OCI-LY7 (cell line): ENCODE results near the gene SOX12. TPM values are rescaled to one million over a fixed set of nuclear protein-coding genes. Genes with fewer than 3 reads are reported as not detected.

Experiments used
- BruUV-seq: library from RNA; stranded (reverse); fragments of 400-500 nt; replicated peaks from 2 replicates; lab custom pipeline; 2021; lab: Mats Ljungman, UMichigan
- CTCF ChIA-PET: fragments of 300-600 bp; sonication (Branson Sonifier 250); formaldehyde crosslinking; loops from one replicate; lab custom pipeline; 2022; ENCODE audit warnings: antibody characterized with exemption; ENCODE audit not compliant: unreplicated experiment; lab: Charles Lee
- POLR2A ChIA-PET: fragments of 300-600 bp; sonication (Branson Sonifier 250); formaldehyde crosslinking; loops from one replicate; lab custom pipeline; 2022; ENCODE audit warnings: antibody characterized with exemption; lab: Charles Lee
- DNase-seq: peaks from one replicate; pipeline ENCODE4 v3.0.0-alpha.2; 2015; ENCODE audit warnings: low spot score
- H2AFZ ChIP-seq: fragments of 200-600 bp; sonication (generic), shearing (Covaris generic); 2 replicates; pipeline ENCODE4 v1.6.1; 2014; ENCODE audit warnings: mild to moderate bottlenecking, antibody characterized with exemption, low read length, moderate library complexity
- H3K27ac ChIP-seq: fragments of 200-600 bp; sonication (generic); 2 replicates; pipeline ENCODE4 v1.5.1; 2014; ENCODE audit warnings: mixed run types, low read depth, mild to moderate bottlenecking, moderate library complexity, low read length, inconsistent platforms; ENCODE audit not compliant: poor library complexity, severe bottlenecking
- H3K36me3 ChIP-seq: fragments of 200-600 bp; sonication (generic); 2 replicates; pipeline ENCODE4 v1.6.1; 2014; ENCODE audit warnings: mild to moderate bottlenecking, antibody characterized with exemption, low read length, moderate library complexity, mixed read lengths; ENCODE audit not compliant: insufficient read depth
- H3K4me1 ChIP-seq: fragments of 200-600 bp; sonication (generic); 2 replicates; pipeline ENCODE4 v1.5.1; 2014; ENCODE audit warnings: mild to moderate bottlenecking, low read length; ENCODE audit not compliant: insufficient read depth, poor library complexity, severe bottlenecking
- H3K4me2 ChIP-seq: fragments of 200-600 bp; sonication (generic); 2 replicates; pipeline ENCODE4 v1.6.1; 2014; ENCODE audit warnings: mild to moderate bottlenecking, low read length
- H3K4me3 ChIP-seq: fragments of 200-600 bp; sonication (generic); 2 replicates; pipeline ENCODE4 v1.5.1; 2014; ENCODE audit warnings: mild to moderate bottlenecking, low read depth, low read length; ENCODE audit not compliant: poor library complexity, severe bottlenecking
- H3K79me2 ChIP-seq: fragments of 200-600 bp; sonication (generic); 2 replicates; pipeline ENCODE4 v1.6.1; 2016; ENCODE audit warnings: low read depth, mild to moderate bottlenecking, low read length, moderate library complexity, mixed read lengths; ENCODE audit not compliant: insufficient read depth
- H3K9me2 ChIP-seq: fragments of 200-600 bp; sonication (generic); 2 replicates; pipeline ENCODE4 v1.6.1; 2016; ENCODE audit warnings: mild to moderate bottlenecking, low read length, mixed read lengths; ENCODE audit not compliant: insufficient read depth
- H3K9me3 ChIP-seq: fragments of 200-600 bp; sonication (generic); 2 replicates; pipeline ENCODE4 v1.6.1; 2014; ENCODE audit warnings: mild to moderate bottlenecking, mixed run types, low read length, mixed read lengths
- H4K20me1 ChIP-seq: fragments of 200-600 bp; sonication (generic); 2 replicates; pipeline ENCODE4 v1.6.1; 2014; ENCODE audit warnings: mild to moderate bottlenecking, antibody characterized with exemption, low read length, moderate library complexity, mixed read lengths; ENCODE audit not compliant: insufficient read depth
- CTCF ChIP-seq: fragments of 200-600 bp; sonication (generic); conservative IDR thresholded peaks from 2 replicates; pipeline ENCODE4 v1.5.1; 2014; ENCODE audit warnings: mild to moderate bottlenecking, antibody characterized with exemption, low read length, moderate library complexity, mixed read lengths
- EZH2phosphoT487 ChIP-seq: fragments of 200-600 bp; sonication (generic); IDR thresholded peaks from 2 replicates; pipeline ENCODE4 v1.6.1; 2018; ENCODE audit warnings: low read depth, borderline replicate concordance, mild to moderate bottlenecking, mixed run types, antibody characterized with exemption, low read length, moderate library complexity, mixed read lengths
- intact Hi-C: fragments of 100-400 bp; cut with micrococcal nuclease; formaldehyde crosslinking; loops from one replicate; pipeline ENCODE4 v1.10.0; 2022; ENCODE audit not compliant: unreplicated experiment
- total RNA-seq, 2 experiments: library from RNA; depleted of rRNA in 1 of 2; stranded (reverse); fragments of >200 nt in 1 of 2; shearing (Covaris generic) in 1 of 2; gene quantifications; 2 replicates each; pipeline ENCODE4 v1.2.3, GENCODE V29; 2014 to 2022

Gene SOX12
- total RNA-seq, 2 experiments from 2014 or later = 16.4 to 43.8 TPM

GRCh38 chr20:356745-357144, 31.4 kb downstream of the SOX12 start:
- Histone ChIP-seq H3K4me2 (no peak overlapping the region), H3K27ac (no peak overlapping the region), H3K9me3 (no peaks in the 10 kb centered on the region), H2AFZ (no peak overlapping the region), H3K79me2 (no peaks in the 10 kb centered on the region), H3K9me2 (no peaks in the 10 kb centered on the region), H4K20me1 (no peaks in the 10 kb centered on the region), H3K36me3 (no peaks in the 10 kb centered on the region), H3K4me3 (no peak overlapping the region), H3K4me1 (peaks cover 48% of the 10 kb centered on the region)
- DNase-seq = no peak
- POLR2A ChIA-PET = interaction anchor here (0.7 to 2.3 kb wide), 3 partner anchors 24 to 75 kb away, joined by 3 to 9 read pairs (median 4); partner anchors contain the start of gene TRIB3
- CTCF ChIA-PET = no interaction called here
- intact Hi-C loops = no loop called here
- TF ChIP-seq EZH2phosphoT487 (no peak), CTCF (no peak)
- BruUV-seq = no TSS peak

GRCh38 chr20:358891-359555, 33.7 kb downstream of the SOX12 start:
- H3K4me3 ChIP-seq = no peak overlapping the region
- POLR2A ChIA-PET = interaction anchor here (0.6 to 0.9 kb wide), 3 partner anchors 42 to 97 kb away, joined by 3 read pairs; no protein-coding TSS in a partner anchor

More at GRCh38 chr20:358891-359555, 33.7 kb downstream of the SOX12 start:
- Histone ChIP-seq H2AFZ (no peak overlapping the region), H3K36me3 (no peaks in the 10 kb centered on the region), H3K4me1 (peaks cover 67% of the 10 kb centered on the region), H3K4me2 (peak overlapping the region; percentile 18; the same call in 1 of the 2 replicates), H3K9me2 (no peaks in the 10 kb centered on the region), H3K27ac (no peak overlapping the region), H4K20me1 (no peaks in the 10 kb centered on the region), H3K79me2 (no peaks in the 10 kb centered on the region), H3K9me3 (no peaks in the 10 kb centered on the region)
- intact Hi-C loops = no loop called here
- CTCF ChIA-PET = no interaction called here
- no peak for DNase-seq
- TF ChIP-seq CTCF = no peak
- TF ChIP-seq EZH2phosphoT487 = no peak
- no TSS peak for BruUV-seq
